HCT116 (cell line): ENCODE data around the gene DDX41. TPM values are rescaled to one million over a fixed set of nuclear protein-coding genes. Genes with fewer than 3 reads are reported as not detected.

Source experiments
- ATAC-seq: fragments of 200-7000 bp; cut with Tn5 transposase; 2 replicates; pipeline ENCODE4 v1.9.1; 2020; ENCODE audit warnings: mild to moderate bottlenecking, moderate library complexity
- BruUV-seq: library from RNA; stranded (reverse); fragments of 400-500 nt; replicated peaks from 2 replicates; lab custom pipeline; 2021; lab: Mats Ljungman, UMichigan
- CTCF ChIA-PET: fragments of 300-600 bp; sonication (Branson Sonifier 250); formaldehyde crosslinking; loops from one replicate; lab custom pipeline; 2021; ENCODE audit warnings: antibody characterized with exemption; lab: Charles Lee
- POLR2A ChIA-PET: fragments of 300-600, 350-600 bp; sonication (Branson Sonifier 250); formaldehyde crosslinking; loops from one replicate; lab custom pipeline; 2021; ENCODE audit warnings: antibody characterized with exemption; lab: Charles Lee
- RAD21 ChIA-PET, 2 experiments: fragments of 300-600 bp; sonication (Branson Sonifier 250); formaldehyde crosslinking; loops; one replicate each; lab custom pipeline; 2023; ENCODE audit warnings: low total read pairs in 2 of 2; ENCODE audit not compliant: uncharacterized antibody in 2 of 2, unreplicated experiment in 2 of 2, low non-redundant PET in 1 of 2; lab: Charles Lee
- DNase-seq: peaks from one replicate; pipeline ENCODE4 v3.0.0-alpha.2; 2010; ENCODE audit warnings: low read depth, low spot score
- H2AFZ ChIP-seq: fragments of 200-600 bp; shearing (Covaris generic), sonication (generic); 2 replicates; pipeline ENCODE4 v1.6.1; 2017; ENCODE audit warnings: low read depth, mixed run types, mixed read lengths, antibody characterized with exemption, low read length; ENCODE audit not compliant: poor library complexity, severe bottlenecking
- H3K27ac ChIP-seq: 2 replicates; pipeline ENCODE4 v1.5.1; 2012; ENCODE audit warnings: low read depth, low read length
- H3K27me3 ChIP-seq: fragments of 200-600 bp; sonication (generic); 2 replicates; pipeline ENCODE4 v1.6.1; 2016; ENCODE audit warnings: mixed run types, low read length, mixed read lengths; ENCODE audit not compliant: insufficient read depth
- H3K36me3 ChIP-seq, 2 experiments: fragments of 200-500 bp in 1 of 2; fragments of 200-600 bp in 1 of 2; sonication (Bioruptor generic) in 1 of 2; sonication (generic) in 1 of 2; 2 replicates each; pipeline versions ENCODE4 v1.5.1 to v1.6.1; 2014 to 2016; ENCODE audit warnings: low read length in 2 of 2, inconsistent platforms in 1 of 2, mixed read lengths in 1 of 2, mixed run types in 1 of 2; ENCODE audit not compliant: insufficient read depth in 2 of 2, control insufficient read depth in 1 of 2
- H3K4me1 ChIP-seq, 2 experiments: fragments of 200-600 bp in 1 of 2; sonication (generic) in 1 of 2; 2 replicates each; pipeline versions ENCODE4 v1.5.1 to v1.6.1; 2012 to 2017; ENCODE audit warnings: low read length in 2 of 2, inconsistent platforms in 1 of 2, mild to moderate bottlenecking in 1 of 2, mixed read lengths in 1 of 2, mixed run types in 1 of 2, moderate library complexity in 1 of 2; ENCODE audit not compliant: insufficient read depth in 2 of 2, control insufficient read depth in 1 of 2
- H3K4me2 ChIP-seq: fragments of 200-600 bp; sonication (generic); 2 replicates; pipeline ENCODE4 v1.6.1; 2017; ENCODE audit warnings: mixed run types, low read length, mixed read lengths
- H3K4me3 ChIP-seq, 2 experiments: fragments of 200-600 bp in 1 of 2; sonication (generic) in 1 of 2; replicated peaks in 1 of 2; 2 replicates each; pipeline ENCODE4 v1.5.1; 2011 to 2016; ENCODE audit warnings: low read length in 2 of 2, control low read depth in 1 of 2, low read depth in 1 of 2, mild to moderate bottlenecking in 1 of 2, mixed read lengths in 1 of 2, mixed run types in 1 of 2
- H3K79me2 ChIP-seq: fragments of 200-600 bp; sonication (generic); 2 replicates; pipeline ENCODE4 v1.6.1; 2017; ENCODE audit warnings: mild to moderate bottlenecking, mixed run types, low read length, moderate library complexity, mixed read lengths; ENCODE audit not compliant: insufficient read depth
- H3K9ac ChIP-seq: fragments of 200-600 bp; sonication (generic); 2 replicates; pipeline ENCODE4 v1.6.1; 2016; ENCODE audit warnings: low read length, mixed read lengths
- H3K9me2 ChIP-seq: fragments of 200-600 bp; sonication (generic), shearing (Covaris generic); 2 replicates; pipeline ENCODE4 v1.6.1; 2017; ENCODE audit warnings: mixed run types, mild to moderate bottlenecking, moderate library complexity; ENCODE audit not compliant: insufficient read depth
- H3K9me3 ChIP-seq, 2 experiments: fragments of 200-500 bp in 1 of 2; fragments of 200-600 bp in 1 of 2; sonication (Bioruptor generic) in 1 of 2; sonication (generic) in 1 of 2; 2 replicates each; pipeline ENCODE4 v1.6.1; 2014 to 2017; ENCODE audit warnings: low read length in 2 of 2, mixed read lengths in 2 of 2, inconsistent platforms in 1 of 2, low read depth in 1 of 2, mild to moderate bottlenecking in 1 of 2, mixed run types in 1 of 2, moderate library complexity in 1 of 2; ENCODE audit not compliant: control insufficient read depth in 1 of 2, insufficient read depth in 1 of 2
- H4K20me1 ChIP-seq: fragments of 200-600 bp; sonication (generic), shearing (Covaris generic); 2 replicates; pipeline ENCODE4 v1.6.1; 2017; ENCODE audit warnings: mixed run types, mild to moderate bottlenecking, moderate library complexity; ENCODE audit not compliant: insufficient read depth
- CBX3 ChIP-seq: IDR thresholded peaks from 2 replicates; pipeline ENCODE4 v1.6.1; 2012; ENCODE audit warnings: low read depth
- CEBPB ChIP-seq: IDR thresholded peaks from 2 replicates; pipeline ENCODE4 v1.6.1; 2012; ENCODE audit warnings: low read depth
- CTCF ChIP-seq, 3 experiments: fragments of 200-600 bp in 1 of 3; sonication (generic) in 1 of 3; IDR thresholded peaks in 2 of 3; conservative IDR thresholded peaks in 1 of 3; 2 replicates each; pipeline ENCODE4 v1.5.1; 2012 to 2017; ENCODE audit warnings: low read depth in 2 of 3, low read length in 2 of 3, antibody characterized with exemption in 1 of 3, borderline replicate concordance in 1 of 3, control low read depth in 1 of 3, mild to moderate bottlenecking in 1 of 3, mixed read lengths in 1 of 3, mixed run types in 1 of 3, moderate library complexity in 1 of 3; ENCODE audit not compliant: insufficient read depth in 1 of 3
- POLR2A ChIP-seq: IDR thresholded peaks from 2 replicates; pipeline ENCODE4 v1.7.0; 2011; ENCODE audit warnings: borderline replicate concordance; ENCODE audit not compliant: insufficient read depth, insufficient read length; ENCODE audit errors: extremely low read depth
- POLR2AphosphoS5 ChIP-seq: IDR thresholded peaks from 2 replicates; pipeline ENCODE4 v1.6.1; 2011; ENCODE audit warnings: mild to moderate bottlenecking, low read depth, low read length, moderate library complexity
- RAD21 ChIP-seq: IDR thresholded peaks from 2 replicates; pipeline ENCODE4 v1.6.1; 2012; ENCODE audit warnings: low read depth, mild to moderate bottlenecking
- SIN3A ChIP-seq: IDR thresholded peaks from 2 replicates; pipeline ENCODE4 v1.6.1; 2012; ENCODE audit warnings: low read depth
- SRF ChIP-seq: IDR thresholded peaks from 2 replicates; pipeline ENCODE4 v1.6.1; 2012; ENCODE audit warnings: low read depth
- ZFX ChIP-seq: fragments of 450-650 bp; IDR thresholded peaks from 2 replicates; pipeline ENCODE4 v1.6.1; 2017
- intact Hi-C: fragments of 100-400 bp; cut with micrococcal nuclease; formaldehyde crosslinking; loops from 2 replicates; pipeline ENCODE4 v1.10.0; 2022
- total RNA-seq: library from RNA; stranded (reverse); gene quantifications from one replicate; pipeline ENCODE4 v1.2.1, GENCODE V29; 2021; ENCODE audit not compliant: unreplicated experiment
- TF ChIP-seq, protein P1 (sequence below): IDR thresholded peaks from 2 replicates; pipeline ENCODE4 v1.6.1; 2012
- TF ChIP-seq, protein P2 (sequence below): IDR thresholded peaks from 2 replicates; pipeline ENCODE4 v1.6.1; 2011; ENCODE audit warnings: mild to moderate bottlenecking, low read length, moderate library complexity; ENCODE audit not compliant: insufficient replicate concordance; ENCODE audit errors: extremely low read depth

Gene DDX41
- total RNA-seq, 1 experiment from 2014 or later: 141 TPM

DNA sequence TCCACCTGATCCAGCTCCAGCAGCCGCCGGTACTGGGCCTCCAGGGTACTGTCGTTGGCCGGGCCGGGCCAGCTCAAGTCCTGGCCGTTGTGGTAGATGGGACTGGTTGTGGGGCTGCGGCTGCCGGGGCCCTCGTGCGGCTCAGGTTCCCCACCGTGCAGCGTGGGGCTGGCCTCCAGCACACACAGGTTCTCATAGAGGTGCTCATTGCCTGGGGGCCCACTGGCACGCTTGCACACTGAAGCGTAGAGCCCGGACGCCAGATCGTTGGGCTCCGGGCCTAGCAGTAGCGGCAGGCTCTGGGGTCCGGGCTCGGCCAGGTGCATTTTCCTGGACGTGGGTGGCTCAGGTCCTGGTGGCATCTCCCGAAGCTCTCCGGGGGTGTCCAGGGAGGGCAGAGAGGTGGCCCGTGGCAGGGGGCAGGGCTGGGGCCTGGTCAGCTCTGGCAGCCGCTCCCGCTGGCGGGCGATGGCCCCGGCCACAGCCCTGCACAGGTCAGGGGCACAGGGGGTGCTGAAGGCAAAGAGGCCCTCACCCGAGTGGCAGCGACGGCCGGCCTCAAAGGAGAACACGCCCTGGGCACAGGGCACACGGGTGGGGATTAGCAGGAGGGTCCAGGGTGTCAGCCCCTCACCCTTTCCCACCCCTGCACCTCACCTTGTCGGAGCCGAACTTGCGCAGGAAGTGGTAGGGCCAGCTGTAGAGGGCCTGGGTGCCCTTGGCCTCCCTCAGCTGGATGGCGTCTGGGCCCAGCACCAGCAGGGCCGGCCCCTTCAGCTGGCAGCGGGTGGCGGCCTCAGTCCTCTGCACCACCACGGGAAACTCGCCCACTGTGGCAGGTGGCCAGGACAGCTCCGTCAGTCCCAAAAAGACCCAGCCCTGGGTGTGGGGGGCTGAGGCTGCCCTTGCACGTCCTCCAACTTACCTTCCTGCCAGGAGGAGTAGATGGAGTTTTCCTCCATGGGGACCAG, 12.4 kb downstream of the DDX41 start:
- no peak for TF ChIP-seq CBX3
- no peak for TF ChIP-seq SRF
- no peak for TF ChIP-seq ZFX
- TF ChIP-seq, protein P1, sequence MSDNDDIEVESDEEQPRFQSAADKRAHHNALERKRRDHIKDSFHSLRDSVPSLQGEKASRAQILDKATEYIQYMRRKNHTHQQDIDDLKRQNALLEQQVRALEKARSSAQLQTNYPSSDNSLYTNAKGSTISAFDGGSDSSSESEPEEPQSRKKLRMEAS: no peak
- TF ChIP-seq, protein P2, sequence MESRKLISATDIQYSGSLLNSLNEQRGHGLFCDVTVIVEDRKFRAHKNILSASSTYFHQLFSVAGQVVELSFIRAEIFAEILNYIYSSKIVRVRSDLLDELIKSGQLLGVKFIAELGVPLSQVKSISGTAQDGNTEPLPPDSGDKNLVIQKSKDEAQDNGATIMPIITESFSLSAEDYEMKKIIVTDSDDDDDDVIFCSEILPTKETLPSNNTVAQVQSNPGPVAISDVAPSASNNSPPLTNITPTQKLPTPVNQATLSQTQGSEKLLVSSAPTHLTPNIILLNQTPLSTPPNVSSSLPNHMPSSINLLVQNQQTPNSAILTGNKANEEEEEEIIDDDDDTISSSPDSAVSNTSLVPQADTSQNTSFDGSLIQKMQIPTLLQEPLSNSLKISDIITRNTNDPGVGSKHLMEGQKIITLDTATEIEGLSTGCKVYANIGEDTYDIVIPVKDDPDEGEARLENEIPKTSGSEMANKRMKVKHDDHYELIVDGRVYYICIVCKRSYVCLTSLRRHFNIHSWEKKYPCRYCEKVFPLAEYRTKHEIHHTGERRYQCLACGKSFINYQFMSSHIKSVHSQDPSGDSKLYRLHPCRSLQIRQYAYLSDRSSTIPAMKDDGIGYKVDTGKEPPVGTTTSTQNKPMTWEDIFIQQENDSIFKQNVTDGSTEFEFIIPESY: no peak
- no peak for TF ChIP-seq POLR2A
- no peak for TF ChIP-seq RAD21
- no peak for TF ChIP-seq CEBPB
- no peak for TF ChIP-seq POLR2AphosphoS5
- TF ChIP-seq SIN3A: no peak
- TF ChIP-seq CTCF (IDR thresholded peaks at IDR 0.05 in 2 of 3, conservative IDR thresholded peaks at IDR 0.05 in 1 of 3; ENCODE audit: borderline replicate concordance in 1 of 3, insufficient read depth in 1 of 3, low read depth in 2 of 3, low read length in 2 of 3): no peak
- POLR2A ChIA-PET: no interaction called here
- Histone ChIP-seq H3K36me3 (no peaks in the 10 kb centered on the region), H4K20me1 (no peaks in the 10 kb centered on the region), H2AFZ (no peak overlapping the region), H3K4me1 (peaks cover 4 to 11% of the 10 kb centered on the region in 2 experiments; a peak in 3 of 4 replicates), H3K4me2 (no peak overlapping the region), H3K79me2 (no peaks in the 10 kb centered on the region), H3K4me3 (no peak overlapping the region), H3K27ac (no peak overlapping the region), H3K9ac (no peak overlapping the region), H3K9me3 (no peaks in the 10 kb centered on the region), H3K9me2 (no peaks in the 10 kb centered on the region), H3K27me3 (no peaks in the 10 kb centered on the region)
- CTCF ChIA-PET: no interaction called here
- ATAC-seq (no peak), DNase-seq (no peak)
- intact Hi-C loops: loop anchor here (5.0 kb wide), 1 partner anchor 202 kb away; the partner anchor contains the start of genes PRELID1 and RAB24
- RAD21 ChIA-PET: no interaction called here
- no TSS peak for BruUV-seq
